Activated CD4-positive, alpha-beta T cell treated with anti-CD3 and anti-CD28 coated beads, Interleukin-2, amount 50 U/mL, for 48 hours (primary cell): ENCODE data around the gene ACTG1.

Source experiments
- DNase-seq, 2 experiments: peaks; one replicate each; pipeline ENCODE4 v3.0.0-alpha.2; 2020

Gene ACTG1

GRCh38 chr17:81460856-81461460, 51.6 kb downstream of the ACTG1 start:
- DNase-seq, result no peak
